Large intestine (tissue), 3 donors: ENCODE measurements around the gene PTPRN2. TPM values are rescaled to one million over a fixed set of nuclear protein-coding genes. Genes with fewer than 3 reads are reported as not detected.

Experiments used
- DNase-seq, 2 donors: peaks; one replicate each; pipeline versions ENCODE4 v3.0.0 to v3.0.0-alpha.2; 2013
- H3K27ac ChIP-seq: one replicate; pipeline ENCODE4 v1.5.1; 2013; ENCODE audit warnings: low read length
- H3K27me3 ChIP-seq: 2 replicates; pipeline ENCODE4 v1.6.1; 2013; ENCODE audit warnings: low read length; ENCODE audit not compliant: control insufficient read depth, insufficient read depth
- H3K36me3 ChIP-seq: 2 replicates; pipeline ENCODE4 v1.6.1; 2013; ENCODE audit warnings: low read length; ENCODE audit not compliant: control insufficient read depth, insufficient read depth
- H3K4me1 ChIP-seq: one replicate; pipeline ENCODE4 v1.6.1; 2013; ENCODE audit warnings: low read length; ENCODE audit not compliant: control insufficient read depth, insufficient read depth
- H3K4me3 ChIP-seq: one replicate; pipeline ENCODE4 v1.5.1; 2013; ENCODE audit warnings: low read length
- H3K9me3 ChIP-seq: one replicate; pipeline ENCODE4 v1.6.1; 2013; ENCODE audit warnings: mild to moderate bottlenecking, low read depth, low read length, moderate library complexity; ENCODE audit not compliant: control insufficient read depth
- WGBS: methylation state at CpG from one replicate; pipeline ENCODE4 v1.1.5; 2013; ENCODE audit warnings: low lambda C conversion rate; ENCODE audit not compliant: insufficient coverage; 5-methylcytosine and 5-hydroxymethylcytosine counted together
- polyA plus RNA-seq: library from polyadenylated mRNA; unstranded; fragments of 120-200 nt; gene quantifications from one replicate; pipeline ENCODE4 v1.2.1, GENCODE V29; 2013

The PTPRN2 gene
- polyA plus RNA-seq, 1 donor, result 13.4 TPM

- no peaks in the 10 kb centered on the region for H3K27me3 ChIP-seq
- WGBS, result no CpG with 5 or more reads among the region's 12 CpGs
- no peak overlapping the region for H3K27ac ChIP-seq
- DNase-seq, result no peak
- peaks cover 23% of the 10 kb centered on the region for H3K9me3 ChIP-seq
- H3K4me1 ChIP-seq, result no peaks in the 10 kb centered on the region
- no peaks in the 10 kb centered on the region for H3K36me3 ChIP-seq
- no peak overlapping the region for H3K4me3 ChIP-seq
Measured at GRCh38 chr7:157863176-157863575, 724.4 kb downstream of the PTPRN2 start.

GRCh38 chr7:157862731-157863130 lies 724.9 kb downstream of the PTPRN2 start:
- Histone ChIP-seq H3K9me3 (peaks cover 22% of the 10 kb centered on the region), H3K36me3 (no peaks in the 10 kb centered on the region), H3K4me1 (no peaks in the 10 kb centered on the region), H3K4me3 (no peak overlapping the region), H3K27ac (no peak overlapping the region), H3K27me3 (no peaks in the 10 kb centered on the region)
- no CpG with 5 or more reads among the region's 25 CpGs for WGBS
- no peak for DNase-seq

- H3K4me3 ChIP-seq, result no peak overlapping the region
- no CpG with 5 or more reads among the region's 17 CpGs for WGBS
Measured at GRCh38 chr7:157861551-157861950, 726.1 kb downstream of the PTPRN2 start.

GRCh38 chr7:157861031-157861491 lies 726.6 kb downstream of the PTPRN2 start:
- Histone ChIP-seq H3K27ac (no peak overlapping the region), H3K9me3 (peaks cover 15% of the 10 kb centered on the region), H3K36me3 (no peaks in the 10 kb centered on the region), H3K27me3 (no peaks in the 10 kb centered on the region), H3K4me3 (no peak overlapping the region), H3K4me1 (no peaks in the 10 kb centered on the region)
- no peak for DNase-seq
- WGBS, result no CpG with 5 or more reads among the region's 21 CpGs

More at GRCh38 chr7:157861551-157861950, 726.1 kb downstream of the PTPRN2 start:
- H3K27me3 ChIP-seq, result no peaks in the 10 kb centered on the region
- no peaks in the 10 kb centered on the region for H3K4me1 ChIP-seq
- peaks cover 15% of the 10 kb centered on the region for H3K9me3 ChIP-seq
- H3K36me3 ChIP-seq, result no peaks in the 10 kb centered on the region
- no peak overlapping the region for H3K27ac ChIP-seq
- DNase-seq, result no peak

- H3K9me3 ChIP-seq, result peaks cover 12% of the 10 kb centered on the region
- 87% methylated on average over 4 of the region's 11 CpGs for WGBS
- H3K27me3 ChIP-seq, result no peaks in the 10 kb centered on the region
- no peak overlapping the region for H3K27ac ChIP-seq
- no peak for DNase-seq
- no peaks in the 10 kb centered on the region for H3K4me1 ChIP-seq
- H3K4me3 ChIP-seq, result no peak overlapping the region
- no peaks in the 10 kb centered on the region for H3K36me3 ChIP-seq
Measured at GRCh38 chr7:157860406-157860805, 727.2 kb downstream of the PTPRN2 start.

GRCh38 chr7:157859915-157860314 lies 727.7 kb downstream of the PTPRN2 start:
- H3K4me3 ChIP-seq, result no peak overlapping the region
- H3K4me1 ChIP-seq, result no peaks in the 10 kb centered on the region
- WGBS, result no CpG with 5 or more reads among the region's 6 CpGs
- no peaks in the 10 kb centered on the region for H3K27me3 ChIP-seq
- H3K9me3 ChIP-seq, result peaks cover 13% of the 10 kb centered on the region
- H3K36me3 ChIP-seq, result no peaks in the 10 kb centered on the region
- H3K27ac ChIP-seq, result no peak overlapping the region
- no peak for DNase-seq

GRCh38 chr7:157857578-157858075 lies 730.0 kb downstream of the PTPRN2 start:
- Histone ChIP-seq H3K27me3 (no peaks in the 10 kb centered on the region), H3K4me1 (no peaks in the 10 kb centered on the region), H3K27ac (no peak overlapping the region), H3K36me3 (no peaks in the 10 kb centered on the region), H3K4me3 (no peak overlapping the region), H3K9me3 (peaks cover 24% of the 10 kb centered on the region)
- no peak for DNase-seq
- no CpG with 5 or more reads among the region's 21 CpGs for WGBS

GRCh38 chr7:157856873-157857577 lies 730.6 kb downstream of the PTPRN2 start:
- WGBS, result 100% methylated on average over 1 of the region's 22 CpGs
- H3K9me3 ChIP-seq, result peaks cover 22% of the 10 kb centered on the region
- no peaks in the 10 kb centered on the region for H3K4me1 ChIP-seq

GRCh38 chr7:157855452-157856213 lies 732.0 kb downstream of the PTPRN2 start:
- H3K27me3 ChIP-seq, result no peaks in the 10 kb centered on the region
- H3K36me3 ChIP-seq, result no peaks in the 10 kb centered on the region
- no peak overlapping the region for H3K4me3 ChIP-seq
- no peak for DNase-seq
- H3K4me1 ChIP-seq, result no peaks in the 10 kb centered on the region
- no peak overlapping the region for H3K27ac ChIP-seq
- 100% methylated on average over 1 of the region's 22 CpGs for WGBS
- H3K9me3 ChIP-seq, result peaks cover 22% of the 10 kb centered on the region

More at GRCh38 chr7:157856873-157857577, 730.6 kb downstream of the PTPRN2 start:
- no peaks in the 10 kb centered on the region for H3K36me3 ChIP-seq
- no peak for DNase-seq
- no peak overlapping the region for H3K27ac ChIP-seq
- no peak overlapping the region for H3K4me3 ChIP-seq
- no peaks in the 10 kb centered on the region for H3K27me3 ChIP-seq

GRCh38 chr7:157855016-157855415 lies 732.6 kb downstream of the PTPRN2 start:
- no CpG with 5 or more reads among the region's 22 CpGs for WGBS
- DNase-seq, result no peak
- no peaks in the 10 kb centered on the region for H3K4me1 ChIP-seq
- peaks cover 22% of the 10 kb centered on the region for H3K9me3 ChIP-seq
- no peak overlapping the region for H3K27ac ChIP-seq
- no peaks in the 10 kb centered on the region for H3K27me3 ChIP-seq
- H3K36me3 ChIP-seq, result no peaks in the 10 kb centered on the region
- H3K4me3 ChIP-seq, result no peak overlapping the region
